H7 (cell line): ENCODE measurements around the gene ANKS1A. TPM values are rescaled to one million over a fixed set of nuclear protein-coding genes. Genes with fewer than 3 reads are reported as not detected.
A peak's percentile ranks its signal among the peaks of the same experiment; 100 is the strongest.

Source experiments
- DNase-seq: peaks from one replicate; pipeline ENCODE4 v3.0.0; 2012
- H3K27me3 ChIP-seq: 2 replicates; pipeline ENCODE4 v1.6.0; 2011; ENCODE audit warnings: mild to moderate bottlenecking, low read length; ENCODE audit not compliant: control insufficient read depth, insufficient read depth
- H3K36me3 ChIP-seq: replicated peaks from 2 replicates; pipeline ENCODE4 v1.5.1; 2011; ENCODE audit warnings: low read length; ENCODE audit not compliant: control insufficient read depth, insufficient read depth
- H3K4me3 ChIP-seq: 2 replicates; pipeline ENCODE4 v1.5.1; 2011; ENCODE audit warnings: low read depth, mild to moderate bottlenecking, control low read depth, low read length, moderate library complexity; ENCODE audit not compliant: insufficient read depth
- total RNA-seq: library from RNA; depleted of rRNA; stranded (reverse); fragments of >200 nt; shearing (Covaris generic); gene quantifications from 2 replicates; pipeline ENCODE4 v1.2.3, GENCODE V29; 2014

Gene ANKS1A
- total RNA-seq, 1 experiment from 2014 or later = 22.4 TPM

- peaks cover 11% of the 10 kb centered on the region for H3K36me3 ChIP-seq
- DNase-seq = peak; percentile 58
- H3K27me3 ChIP-seq = no peaks in the 10 kb centered on the region
- H3K4me3 ChIP-seq = no peak overlapping the region
These were observed 193.8 kb downstream of the ANKS1A start for GRCh38 chr6:35082733-35083403.

GRCh38 chr6:35083507-35083906 is 194.5 kb downstream of the ANKS1A start:
- Histone ChIP-seq H3K4me3 (no peak overlapping the region), H3K36me3 (peaks cover 11% of the 10 kb centered on the region), H3K27me3 (no peaks in the 10 kb centered on the region)
- DNase-seq = peak; percentile 45

GRCh38 chr6:35084041-35084491 is 195.0 kb downstream of the ANKS1A start:
- peak; percentile 39 for DNase-seq
- Histone ChIP-seq H3K36me3 (peaks cover 14% of the 10 kb centered on the region), H3K4me3 (no peak overlapping the region), H3K27me3 (no peaks in the 10 kb centered on the region)

GRCh38 chr6:35084511-35085203 is 195.6 kb downstream of the ANKS1A start:
- Histone ChIP-seq H3K27me3 (no peaks in the 10 kb centered on the region), H3K4me3 (no peak overlapping the region), H3K36me3 (peaks cover 14% of the 10 kb centered on the region)
- DNase-seq = peak; percentile 31

GRCh38 chr6:35085359-35086281 is 196.6 kb downstream of the ANKS1A start:
- DNase-seq = peak; percentile 56
- Histone ChIP-seq H3K36me3 (peaks cover 14% of the 10 kb centered on the region), H3K4me3 (no peak overlapping the region), H3K27me3 (no peaks in the 10 kb centered on the region)

- DNase-seq = no peak
- Histone ChIP-seq H3K27me3 (no peaks in the 10 kb centered on the region), H3K4me3 (no peak overlapping the region), H3K36me3 (peaks cover 14% of the 10 kb centered on the region)
These were observed 197.2 kb downstream of the ANKS1A start for GRCh38 chr6:35086282-35086632.

GRCh38 chr6:35086636-35087360 is 197.7 kb downstream of the ANKS1A start:
- Histone ChIP-seq H3K27me3 (no peaks in the 10 kb centered on the region), H3K36me3 (peaks cover 14% of the 10 kb centered on the region), H3K4me3 (no peak overlapping the region)
- peak; percentile 30 for DNase-seq

- peak; percentile 26 for DNase-seq
- H3K4me3 ChIP-seq = no peak overlapping the region
These were observed 198.6 kb downstream of the ANKS1A start for GRCh38 chr6:35087361-35088280.

GRCh38 chr6:35088281-35089215 is 199.5 kb downstream of the ANKS1A start:
- peak; percentile 45 for DNase-seq
- Histone ChIP-seq H3K4me3 (no peak overlapping the region), H3K27me3 (no peaks in the 10 kb centered on the region), H3K36me3 (peaks cover 11% of the 10 kb centered on the region)

More at GRCh38 chr6:35087361-35088280, 198.6 kb downstream of the ANKS1A start:
- Histone ChIP-seq H3K36me3 (peaks cover 14% of the 10 kb centered on the region), H3K27me3 (no peaks in the 10 kb centered on the region)

- Histone ChIP-seq H3K27me3 (no peaks in the 10 kb centered on the region), H3K36me3 (peaks cover 9% of the 10 kb centered on the region), H3K4me3 (no peak overlapping the region)
- peak; percentile 53 for DNase-seq
These were observed 200.3 kb downstream of the ANKS1A start for GRCh38 chr6:35089216-35089934.

GRCh38 chr6:35089935-35090505 is 201.0 kb downstream of the ANKS1A start:
- Histone ChIP-seq H3K27me3 (no peaks in the 10 kb centered on the region), H3K36me3 (peaks cover 8% of the 10 kb centered on the region), H3K4me3 (no peak overlapping the region)
- peak; percentile 40 for DNase-seq

- H3K27me3 ChIP-seq = no peaks in the 10 kb centered on the region
- no peak overlapping the region for H3K4me3 ChIP-seq
- peaks cover 6% of the 10 kb centered on the region for H3K36me3 ChIP-seq
- DNase-seq = peak; percentile 27
These were observed 201.7 kb downstream of the ANKS1A start for GRCh38 chr6:35090734-35091133.
